Measurements from ENCODE around the gene TNPO1. TPM values are rescaled to one million over a fixed set of nuclear protein-coding genes. Genes with fewer than 3 reads are reported as not detected.

The TNPO1 gene
- polyA plus RNA-seq, 1 experiment: 134 TPM

GRCh38 chr5:72836810-72837209, 20.3 kb downstream of the TNPO1 start:
- H3K27ac ChIP-seq (ENCODE audit: low read depth, low read length): no peak overlapping the region
- no peaks in the 10 kb centered on the region for H3K27me3 ChIP-seq (ENCODE audit: control insufficient read depth, insufficient read depth, low read length)
- H3K4me3 ChIP-seq (ENCODE audit: low read depth, low read length): no peak overlapping the region
- TF ChIP-seq, protein P1, sequence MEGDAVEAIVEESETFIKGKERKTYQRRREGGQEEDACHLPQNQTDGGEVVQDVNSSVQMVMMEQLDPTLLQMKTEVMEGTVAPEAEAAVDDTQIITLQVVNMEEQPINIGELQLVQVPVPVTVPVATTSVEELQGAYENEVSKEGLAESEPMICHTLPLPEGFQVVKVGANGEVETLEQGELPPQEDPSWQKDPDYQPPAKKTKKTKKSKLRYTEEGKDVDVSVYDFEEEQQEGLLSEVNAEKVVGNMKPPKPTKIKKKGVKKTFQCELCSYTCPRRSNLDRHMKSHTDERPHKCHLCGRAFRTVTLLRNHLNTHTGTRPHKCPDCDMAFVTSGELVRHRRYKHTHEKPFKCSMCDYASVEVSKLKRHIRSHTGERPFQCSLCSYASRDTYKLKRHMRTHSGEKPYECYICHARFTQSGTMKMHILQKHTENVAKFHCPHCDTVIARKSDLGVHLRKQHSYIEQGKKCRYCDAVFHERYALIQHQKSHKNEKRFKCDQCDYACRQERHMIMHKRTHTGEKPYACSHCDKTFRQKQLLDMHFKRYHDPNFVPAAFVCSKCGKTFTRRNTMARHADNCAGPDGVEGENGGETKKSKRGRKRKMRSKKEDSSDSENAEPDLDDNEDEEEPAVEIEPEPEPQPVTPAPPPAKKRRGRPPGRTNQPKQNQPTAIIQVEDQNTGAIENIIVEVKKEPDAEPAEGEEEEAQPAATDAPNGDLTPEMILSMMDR (IDR thresholded peaks at IDR 0.05; ENCODE audit: low read depth, low read length): no peak
- ChIA-PET CTCF (no interaction called here), POLR2A (no interaction called here)
- DNase-seq (ENCODE audit: low read depth, low spot score): no peak
- H3K9me3 ChIP-seq (ENCODE audit: control insufficient read depth, insufficient read depth, low read length): no peaks in the 10 kb centered on the region

- DNase-seq (ENCODE audit: low read depth, low spot score): no peak
Measured at GRCh38 chr5:72837524-72838096, 21.1 kb downstream of the TNPO1 start.

DNA sequence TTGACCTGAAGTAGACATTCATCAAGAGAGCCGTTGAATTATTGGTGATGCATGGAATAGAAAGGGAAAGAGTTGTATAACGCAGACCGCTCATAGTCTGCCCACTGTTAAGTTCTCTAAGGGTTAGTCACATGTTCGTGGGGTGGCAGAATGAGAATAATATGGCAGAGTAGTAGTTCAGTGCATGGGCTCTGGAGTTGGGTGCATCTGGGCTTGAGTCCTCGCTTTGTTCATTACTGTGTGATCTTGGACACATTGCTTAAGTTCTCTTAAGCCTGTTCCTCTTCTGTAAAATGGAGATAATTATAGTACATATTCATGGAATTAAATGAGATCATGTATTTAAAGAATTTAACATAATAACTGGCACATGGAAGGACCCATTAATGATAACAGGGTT, 23.6 kb downstream of the TNPO1 start:
- TF ChIP-seq, protein P1 (IDR thresholded peaks at IDR 0.05; ENCODE audit: low read depth, low read length): no peak
- Histone ChIP-seq H3K27ac (ENCODE audit: low read depth, low read length) (no peak overlapping the region), H3K4me3 (ENCODE audit: low read depth, low read length) (no peak overlapping the region), H3K9me3 (ENCODE audit: control insufficient read depth, insufficient read depth, low read length) (no peaks in the 10 kb centered on the region), H3K27me3 (ENCODE audit: control insufficient read depth, insufficient read depth, low read length) (no peaks in the 10 kb centered on the region)
- no peak for DNase-seq (ENCODE audit: low read depth, low spot score)
- ChIA-PET POLR2A (no interaction called here), CTCF (interaction anchor here (1.2 kb wide), 1 partner anchor 20 kb away, joined by 5 read pairs; no protein-coding TSS in a partner anchor)

More at GRCh38 chr5:72837524-72838096, 21.1 kb downstream of the TNPO1 start:
- no peak overlapping the region for H3K4me3 ChIP-seq (ENCODE audit: low read depth, low read length)
- ChIA-PET CTCF (interaction anchor here (1.5 kb wide), 1 partner anchor 471 kb away, joined by 5 read pairs; no protein-coding TSS in a partner anchor), POLR2A (no interaction called here)
- TF ChIP-seq, protein P1 (IDR thresholded peaks at IDR 0.05; ENCODE audit: low read depth, low read length): no peak
- no peaks in the 10 kb centered on the region for H3K27me3 ChIP-seq (ENCODE audit: control insufficient read depth, insufficient read depth, low read length)
- no peak overlapping the region for H3K27ac ChIP-seq (ENCODE audit: low read depth, low read length)
- no peaks in the 10 kb centered on the region for H3K9me3 ChIP-seq (ENCODE audit: control insufficient read depth, insufficient read depth, low read length)

- Histone ChIP-seq H3K4me3 (ENCODE audit: low read depth, low read length) (no peak overlapping the region), H3K27me3 (ENCODE audit: control insufficient read depth, insufficient read depth, low read length) (no peaks in the 10 kb centered on the region), H3K27ac (ENCODE audit: low read depth, low read length) (no peak overlapping the region), H3K9me3 (ENCODE audit: control insufficient read depth, insufficient read depth, low read length) (no peaks in the 10 kb centered on the region)
- CTCF ChIA-PET: interaction anchor here (1.0 to 1.4 kb wide), 4 partner anchors 12 to 318 kb away, joined by 3 to 7 read pairs (median 5); no protein-coding TSS in a partner anchor
- no peak for DNase-seq (ENCODE audit: low read depth, low spot score)
- TF ChIP-seq, protein P1 (IDR thresholded peaks at IDR 0.05; ENCODE audit: low read depth, low read length): no peak
- POLR2A ChIA-PET: interaction anchor here (0.6 to 0.9 kb wide), 2 partner anchors 25 to 249 kb away, joined by 3 read pairs; partner anchors contain the start of gene TNPO1
Measured at GRCh38 chr5:72841756-72842535, 25.5 kb downstream of the TNPO1 start.

GRCh38 chr5:72842816-72843215, 26.4 kb downstream of the TNPO1 start:
- TF ChIP-seq, protein P1 (IDR thresholded peaks at IDR 0.05; ENCODE audit: low read depth, low read length): no peak
- no peak for DNase-seq (ENCODE audit: low read depth, low spot score)
- ChIA-PET CTCF (interaction anchor here (1.0 kb wide), 1 partner anchor 24 kb away, joined by 3 read pairs; no protein-coding TSS in a partner anchor), POLR2A (no interaction called here)
- H3K27me3 ChIP-seq (ENCODE audit: control insufficient read depth, insufficient read depth, low read length): no peaks in the 10 kb centered on the region
- no peak overlapping the region for H3K27ac ChIP-seq (ENCODE audit: low read depth, low read length)
- no peaks in the 10 kb centered on the region for H3K9me3 ChIP-seq (ENCODE audit: control insufficient read depth, insufficient read depth, low read length)
- H3K4me3 ChIP-seq (ENCODE audit: low read depth, low read length): no peak overlapping the region

Measured in AG04450 (cell line).